ENCODE data around the gene SULT1C2. TPM values are rescaled to one million over a fixed set of nuclear protein-coding genes. Genes with fewer than 3 reads are reported as not detected.

Gene SULT1C2
- total RNA-seq, 1 experiment from 2014 or later = 3.9 TPM

DNA sequence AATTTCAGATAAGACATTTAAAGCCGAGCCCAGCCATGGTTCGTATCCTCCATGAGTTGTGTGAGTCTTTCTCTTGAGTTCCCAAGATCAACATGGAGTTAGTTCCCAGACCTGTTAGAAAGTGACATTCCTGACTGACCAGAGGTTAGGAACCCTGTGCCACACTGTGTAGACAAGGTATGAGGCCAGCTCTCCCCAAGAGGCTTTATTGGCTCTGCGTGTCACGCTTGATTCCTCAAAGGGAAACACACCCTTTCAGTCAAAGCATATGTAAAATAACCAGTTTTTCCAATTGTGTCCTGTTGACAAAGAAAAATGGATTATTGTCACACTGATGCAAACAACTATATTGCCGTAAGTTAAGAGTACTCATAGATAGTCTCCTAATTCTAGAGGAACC lies 47.7 kb upstream of the SULT1C2 start:
- RAD21 ChIA-PET (ENCODE audit: low non-redundant PET in 1 of 2, low total read pairs in 2 of 2, uncharacterized antibody in 2 of 2, unreplicated experiment in 2 of 2) = no interaction called here
- H2AFZ ChIP-seq (ENCODE audit: low read depth, low read length, poor library complexity, severe bottlenecking) = no peak overlapping the region
- BruUV-seq (replicated peaks) = no TSS peak

DNA sequence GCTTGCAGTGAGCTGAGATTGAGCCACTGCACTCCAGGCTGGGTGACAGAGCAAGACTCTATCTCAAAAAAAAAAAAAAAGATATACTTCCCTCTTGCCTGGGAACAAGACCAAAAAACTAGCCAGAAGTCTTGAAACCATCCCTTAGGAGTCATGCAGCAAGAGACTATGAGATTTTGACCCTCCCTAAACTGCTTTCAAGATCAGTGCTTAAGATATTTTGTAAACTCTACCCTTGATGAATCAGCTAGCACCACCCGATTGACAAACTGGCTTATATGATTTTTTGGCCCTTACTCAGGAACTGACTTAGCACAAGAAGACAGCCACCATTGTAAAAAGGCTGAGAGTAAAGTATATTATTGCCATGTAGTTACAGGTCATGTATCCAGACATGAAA lies 45.1 kb upstream of the SULT1C2 start:
- Histone ChIP-seq H3K4me1 (ENCODE audit: control insufficient read depth in 1 of 2, insufficient read depth in 2 of 2, low read length in 2 of 2) (no peaks in the 10 kb centered on the region), H3K4me3 (replicated peaks in 1 of 2; ENCODE audit: low read depth in 1 of 2, low read length in 2 of 2) (no peak overlapping the region), H4K20me1 (ENCODE audit: insufficient read depth) (no peaks in the 10 kb centered on the region), H3K4me2 (ENCODE audit: low read length) (no peak overlapping the region), H3K79me2 (ENCODE audit: insufficient read depth, low read length) (no peaks in the 10 kb centered on the region), H3K36me3 (ENCODE audit: control insufficient read depth in 1 of 2, insufficient read depth in 2 of 2, low read length in 2 of 2) (no peaks in the 10 kb centered on the region), H2AFZ (ENCODE audit: low read depth, low read length, poor library complexity, severe bottlenecking) (no peak overlapping the region), H3K27ac (ENCODE audit: low read depth, low read length) (no peak overlapping the region), H3K9me3 (ENCODE audit: control insufficient read depth in 1 of 2, insufficient read depth in 1 of 2, low read depth in 1 of 2, low read length in 2 of 2) (no peaks in the 10 kb centered on the region), H3K27me3 (ENCODE audit: insufficient read depth, low read length) (no peaks in the 10 kb centered on the region), H3K9me2 (ENCODE audit: insufficient read depth) (no peaks in the 10 kb centered on the region), H3K9ac (ENCODE audit: low read length) (no peak overlapping the region)
- ATAC-seq (no peak), DNase-seq (ENCODE audit: low read depth, low spot score) (no peak)
- BruUV-seq (replicated peaks) = no TSS peak
- ChIA-PET POLR2A (no interaction called here), RAD21 (ENCODE audit: low non-redundant PET in 1 of 2, low total read pairs in 2 of 2, uncharacterized antibody in 2 of 2, unreplicated experiment in 2 of 2) (no interaction called here), CTCF (no interaction called here)
- intact Hi-C loops (cut with micrococcal nuclease) = no loop called here
- TF ChIP-seq, protein P1, sequence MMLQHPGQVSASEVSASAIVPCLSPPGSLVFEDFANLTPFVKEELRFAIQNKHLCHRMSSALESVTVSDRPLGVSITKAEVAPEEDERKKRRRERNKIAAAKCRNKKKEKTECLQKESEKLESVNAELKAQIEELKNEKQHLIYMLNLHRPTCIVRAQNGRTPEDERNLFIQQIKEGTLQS (IDR thresholded peaks at IDR 0.05) = no peak
- TF ChIP-seq ELF1 (IDR thresholded peaks at IDR 0.05; ENCODE audit: borderline replicate concordance, low read depth) (no peak), ZNF274 (IDR thresholded peaks at IDR 0.05; ENCODE audit: low read depth, low read length) (no peak), CBX3 (IDR thresholded peaks at IDR 0.05; ENCODE audit: low read depth) (no peak), YY1 (IDR thresholded peaks at IDR 0.05; ENCODE audit: extremely low read depth, insufficient replicate concordance, low read depth, low read length) (no peak), EZH2 (IDR thresholded peaks at IDR 0.05) (no peak), POLR2A (IDR thresholded peaks at IDR 0.05; ENCODE audit: borderline replicate concordance, extremely low read depth, insufficient read depth, insufficient read length) (no peak), CEBPB (IDR thresholded peaks at IDR 0.05; ENCODE audit: low read depth) (no peak)
- TF ChIP-seq, protein P2, sequence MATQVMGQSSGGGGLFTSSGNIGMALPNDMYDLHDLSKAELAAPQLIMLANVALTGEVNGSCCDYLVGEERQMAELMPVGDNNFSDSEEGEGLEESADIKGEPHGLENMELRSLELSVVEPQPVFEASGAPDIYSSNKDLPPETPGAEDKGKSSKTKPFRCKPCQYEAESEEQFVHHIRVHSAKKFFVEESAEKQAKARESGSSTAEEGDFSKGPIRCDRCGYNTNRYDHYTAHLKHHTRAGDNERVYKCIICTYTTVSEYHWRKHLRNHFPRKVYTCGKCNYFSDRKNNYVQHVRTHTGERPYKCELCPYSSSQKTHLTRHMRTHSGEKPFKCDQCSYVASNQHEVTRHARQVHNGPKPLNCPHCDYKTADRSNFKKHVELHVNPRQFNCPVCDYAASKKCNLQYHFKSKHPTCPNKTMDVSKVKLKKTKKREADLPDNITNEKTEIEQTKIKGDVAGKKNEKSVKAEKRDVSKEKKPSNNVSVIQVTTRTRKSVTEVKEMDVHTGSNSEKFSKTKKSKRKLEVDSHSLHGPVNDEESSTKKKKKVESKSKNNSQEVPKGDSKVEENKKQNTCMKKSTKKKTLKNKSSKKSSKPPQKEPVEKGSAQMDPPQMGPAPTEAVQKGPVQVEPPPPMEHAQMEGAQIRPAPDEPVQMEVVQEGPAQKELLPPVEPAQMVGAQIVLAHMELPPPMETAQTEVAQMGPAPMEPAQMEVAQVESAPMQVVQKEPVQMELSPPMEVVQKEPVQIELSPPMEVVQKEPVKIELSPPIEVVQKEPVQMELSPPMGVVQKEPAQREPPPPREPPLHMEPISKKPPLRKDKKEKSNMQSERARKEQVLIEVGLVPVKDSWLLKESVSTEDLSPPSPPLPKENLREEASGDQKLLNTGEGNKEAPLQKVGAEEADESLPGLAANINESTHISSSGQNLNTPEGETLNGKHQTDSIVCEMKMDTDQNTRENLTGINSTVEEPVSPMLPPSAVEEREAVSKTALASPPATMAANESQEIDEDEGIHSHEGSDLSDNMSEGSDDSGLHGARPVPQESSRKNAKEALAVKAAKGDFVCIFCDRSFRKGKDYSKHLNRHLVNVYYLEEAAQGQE (IDR thresholded peaks at IDR 0.05; ENCODE audit: low read depth) = no peak
- TF ChIP-seq, protein P3, sequence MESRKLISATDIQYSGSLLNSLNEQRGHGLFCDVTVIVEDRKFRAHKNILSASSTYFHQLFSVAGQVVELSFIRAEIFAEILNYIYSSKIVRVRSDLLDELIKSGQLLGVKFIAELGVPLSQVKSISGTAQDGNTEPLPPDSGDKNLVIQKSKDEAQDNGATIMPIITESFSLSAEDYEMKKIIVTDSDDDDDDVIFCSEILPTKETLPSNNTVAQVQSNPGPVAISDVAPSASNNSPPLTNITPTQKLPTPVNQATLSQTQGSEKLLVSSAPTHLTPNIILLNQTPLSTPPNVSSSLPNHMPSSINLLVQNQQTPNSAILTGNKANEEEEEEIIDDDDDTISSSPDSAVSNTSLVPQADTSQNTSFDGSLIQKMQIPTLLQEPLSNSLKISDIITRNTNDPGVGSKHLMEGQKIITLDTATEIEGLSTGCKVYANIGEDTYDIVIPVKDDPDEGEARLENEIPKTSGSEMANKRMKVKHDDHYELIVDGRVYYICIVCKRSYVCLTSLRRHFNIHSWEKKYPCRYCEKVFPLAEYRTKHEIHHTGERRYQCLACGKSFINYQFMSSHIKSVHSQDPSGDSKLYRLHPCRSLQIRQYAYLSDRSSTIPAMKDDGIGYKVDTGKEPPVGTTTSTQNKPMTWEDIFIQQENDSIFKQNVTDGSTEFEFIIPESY (IDR thresholded peaks at IDR 0.05; ENCODE audit: extremely low read depth, insufficient replicate concordance, low read length) = no peak
- TF ChIP-seq, protein P4, sequence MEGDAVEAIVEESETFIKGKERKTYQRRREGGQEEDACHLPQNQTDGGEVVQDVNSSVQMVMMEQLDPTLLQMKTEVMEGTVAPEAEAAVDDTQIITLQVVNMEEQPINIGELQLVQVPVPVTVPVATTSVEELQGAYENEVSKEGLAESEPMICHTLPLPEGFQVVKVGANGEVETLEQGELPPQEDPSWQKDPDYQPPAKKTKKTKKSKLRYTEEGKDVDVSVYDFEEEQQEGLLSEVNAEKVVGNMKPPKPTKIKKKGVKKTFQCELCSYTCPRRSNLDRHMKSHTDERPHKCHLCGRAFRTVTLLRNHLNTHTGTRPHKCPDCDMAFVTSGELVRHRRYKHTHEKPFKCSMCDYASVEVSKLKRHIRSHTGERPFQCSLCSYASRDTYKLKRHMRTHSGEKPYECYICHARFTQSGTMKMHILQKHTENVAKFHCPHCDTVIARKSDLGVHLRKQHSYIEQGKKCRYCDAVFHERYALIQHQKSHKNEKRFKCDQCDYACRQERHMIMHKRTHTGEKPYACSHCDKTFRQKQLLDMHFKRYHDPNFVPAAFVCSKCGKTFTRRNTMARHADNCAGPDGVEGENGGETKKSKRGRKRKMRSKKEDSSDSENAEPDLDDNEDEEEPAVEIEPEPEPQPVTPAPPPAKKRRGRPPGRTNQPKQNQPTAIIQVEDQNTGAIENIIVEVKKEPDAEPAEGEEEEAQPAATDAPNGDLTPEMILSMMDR (IDR thresholded peaks at IDR 0.05 in 2 of 3, conservative IDR thresholded peaks at IDR 0.05 in 1 of 3; ENCODE audit: borderline replicate concordance in 1 of 3, insufficient read depth in 1 of 3, low read depth in 2 of 3, low read length in 2 of 3) = no peak
- TF ChIP-seq, protein P5, sequence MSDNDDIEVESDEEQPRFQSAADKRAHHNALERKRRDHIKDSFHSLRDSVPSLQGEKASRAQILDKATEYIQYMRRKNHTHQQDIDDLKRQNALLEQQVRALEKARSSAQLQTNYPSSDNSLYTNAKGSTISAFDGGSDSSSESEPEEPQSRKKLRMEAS (IDR thresholded peaks at IDR 0.05) = no peak

More for the DNA sequence above, 47.7 kb upstream of the SULT1C2 start:
- DNase-seq (ENCODE audit: low read depth, low spot score) (no peak), ATAC-seq (no peak)
- Histone ChIP-seq H3K27me3 (ENCODE audit: insufficient read depth, low read length) (no peaks in the 10 kb centered on the region), H3K9me3 (ENCODE audit: control insufficient read depth in 1 of 2, insufficient read depth in 1 of 2, low read depth in 1 of 2, low read length in 2 of 2) (peaks cover 0 to 3% of the 10 kb centered on the region in 2 experiments; a peak in 1 of 4 replicates), H3K27ac (ENCODE audit: low read depth, low read length) (no peak overlapping the region), H3K4me1 (ENCODE audit: control insufficient read depth in 1 of 2, insufficient read depth in 2 of 2, low read length in 2 of 2) (no peaks in the 10 kb centered on the region), H3K4me3 (replicated peaks in 1 of 2; ENCODE audit: low read depth in 1 of 2, low read length in 2 of 2) (no peak overlapping the region), H3K9me2 (ENCODE audit: insufficient read depth) (no peaks in the 10 kb centered on the region), H3K79me2 (ENCODE audit: insufficient read depth, low read length) (no peaks in the 10 kb centered on the region), H3K9ac (ENCODE audit: low read length) (no peak overlapping the region), H3K4me2 (ENCODE audit: low read length) (no peak overlapping the region), H3K36me3 (ENCODE audit: control insufficient read depth in 1 of 2, insufficient read depth in 2 of 2, low read length in 2 of 2) (no peaks in the 10 kb centered on the region), H4K20me1 (ENCODE audit: insufficient read depth) (no peaks in the 10 kb centered on the region)
- intact Hi-C loops (cut with micrococcal nuclease) = no loop called here
- CTCF ChIA-PET = no interaction called here
- TF ChIP-seq YY1 (IDR thresholded peaks at IDR 0.05; ENCODE audit: extremely low read depth, insufficient replicate concordance, low read depth, low read length) = no peak
- POLR2A ChIA-PET = no interaction called here
